HepG2 (cell line): ENCODE results near the gene TLL2.

ENCODE experiments used
- EZH2 ChIP-seq: conservative IDR thresholded peaks from 2 replicates; pipeline ENCODE4 v1.6.1; 2012; ENCODE audit warnings: mild to moderate bottlenecking, low read depth, low read length, moderate library complexity
- JUND ChIP-seq: sonication (generic); formaldehyde crosslinking; IDR thresholded peaks from 2 replicates; pipeline ENCODE4 v1.8.0; 2022; ENCODE audit warnings: mild to moderate bottlenecking, missing genetic modification reagents
- RAD21 ChIP-seq: fragments of 450-650 bp; formaldehyde crosslinking; IDR thresholded peaks from 2 replicates; pipeline ENCODE4 v1.5.0; 2020; ENCODE audit warnings: mild to moderate bottlenecking
- SAFB2 ChIP-seq: sonication (generic); formaldehyde crosslinking; IDR thresholded peaks from 2 replicates; pipeline ENCODE4 v1.5.1; 2020; ENCODE audit warnings: missing genetic modification reagents, low read depth, mild to moderate bottlenecking, borderline replicate concordance
- SP1 ChIP-seq, 2 experiments: fragments of 450-650 bp in 1 of 2; sonication (generic) in 1 of 2; formaldehyde crosslinking in 1 of 2; IDR thresholded peaks; 2 replicates each; pipeline versions ENCODE4 v1.4.0 to v1.6.1; 2016 to 2020; ENCODE audit warnings: missing genetic modification reagents in 1 of 2
- ZKSCAN8 ChIP-seq: IDR thresholded peaks from 2 replicates; pipeline ENCODE4 v1.6.1; 2016; ENCODE audit warnings: borderline replicate concordance, missing genetic modification reagents, missing compliant biosample characterization
- ZNF274 ChIP-seq: sonication (generic); formaldehyde crosslinking; IDR thresholded peaks from 2 replicates; pipeline ENCODE4 v1.5.1; 2020; ENCODE audit warnings: mild to moderate bottlenecking, missing genetic modification reagents
- TF ChIP-seq, protein P1 (sequence below): sonication (generic); formaldehyde crosslinking; IDR thresholded peaks from 2 replicates; pipeline ENCODE4 v1.4.0; 2020; ENCODE audit warnings: mild to moderate bottlenecking, missing genetic modification reagents
- TF ChIP-seq, protein P2 (sequence below): sonication (generic); formaldehyde crosslinking; IDR thresholded peaks from 2 replicates; pipeline ENCODE4 v1.5.1; 2020; ENCODE audit warnings: missing genetic modification reagents, mild to moderate bottlenecking, borderline replicate concordance
- TF ChIP-seq, protein P3 (sequence below): sonication (generic); formaldehyde crosslinking; IDR thresholded peaks from 2 replicates; pipeline ENCODE4 v1.8.0; 2022; ENCODE audit warnings: missing genetic modification reagents, mild to moderate bottlenecking, borderline replicate concordance
- TF ChIP-seq, protein P4 (sequence below): sonication (generic); formaldehyde crosslinking; IDR thresholded peaks from 2 replicates; pipeline ENCODE4 v1.4.0; 2020; ENCODE audit warnings: missing genetic modification reagents
- TF ChIP-seq, protein P5 (sequence below): sonication (generic); formaldehyde crosslinking; IDR thresholded peaks from 2 replicates; pipeline ENCODE4 v1.4.0; 2020; ENCODE audit warnings: mild to moderate bottlenecking, missing genetic modification reagents
- TF ChIP-seq, protein P6 (sequence below): sonication (generic); formaldehyde crosslinking; IDR thresholded peaks from 2 replicates; pipeline ENCODE4 v1.4.0; 2020; ENCODE audit warnings: mild to moderate bottlenecking, missing genetic modification reagents, borderline replicate concordance

DNA sequence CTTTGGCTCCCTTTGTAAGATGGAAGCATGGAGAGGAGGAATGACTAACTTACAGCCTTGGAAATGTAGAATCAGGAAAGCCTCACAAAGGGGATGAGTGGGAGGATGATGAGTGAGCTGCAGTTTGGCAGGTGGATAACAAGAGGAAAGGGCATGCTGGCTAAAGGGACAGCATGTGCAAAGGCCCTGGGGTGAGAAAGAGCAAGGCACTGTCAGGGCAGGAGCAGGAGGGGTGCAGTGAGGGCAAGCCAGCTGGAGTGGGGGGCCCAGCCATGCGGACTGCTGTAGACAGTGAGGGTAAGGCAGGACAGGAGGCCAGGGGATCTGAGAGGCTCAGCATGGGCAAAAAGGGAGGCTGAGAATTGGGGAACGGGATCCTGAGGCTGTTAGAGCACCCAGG, 20.5 kb downstream of the TLL2 start:
- TF ChIP-seq, protein P1, sequence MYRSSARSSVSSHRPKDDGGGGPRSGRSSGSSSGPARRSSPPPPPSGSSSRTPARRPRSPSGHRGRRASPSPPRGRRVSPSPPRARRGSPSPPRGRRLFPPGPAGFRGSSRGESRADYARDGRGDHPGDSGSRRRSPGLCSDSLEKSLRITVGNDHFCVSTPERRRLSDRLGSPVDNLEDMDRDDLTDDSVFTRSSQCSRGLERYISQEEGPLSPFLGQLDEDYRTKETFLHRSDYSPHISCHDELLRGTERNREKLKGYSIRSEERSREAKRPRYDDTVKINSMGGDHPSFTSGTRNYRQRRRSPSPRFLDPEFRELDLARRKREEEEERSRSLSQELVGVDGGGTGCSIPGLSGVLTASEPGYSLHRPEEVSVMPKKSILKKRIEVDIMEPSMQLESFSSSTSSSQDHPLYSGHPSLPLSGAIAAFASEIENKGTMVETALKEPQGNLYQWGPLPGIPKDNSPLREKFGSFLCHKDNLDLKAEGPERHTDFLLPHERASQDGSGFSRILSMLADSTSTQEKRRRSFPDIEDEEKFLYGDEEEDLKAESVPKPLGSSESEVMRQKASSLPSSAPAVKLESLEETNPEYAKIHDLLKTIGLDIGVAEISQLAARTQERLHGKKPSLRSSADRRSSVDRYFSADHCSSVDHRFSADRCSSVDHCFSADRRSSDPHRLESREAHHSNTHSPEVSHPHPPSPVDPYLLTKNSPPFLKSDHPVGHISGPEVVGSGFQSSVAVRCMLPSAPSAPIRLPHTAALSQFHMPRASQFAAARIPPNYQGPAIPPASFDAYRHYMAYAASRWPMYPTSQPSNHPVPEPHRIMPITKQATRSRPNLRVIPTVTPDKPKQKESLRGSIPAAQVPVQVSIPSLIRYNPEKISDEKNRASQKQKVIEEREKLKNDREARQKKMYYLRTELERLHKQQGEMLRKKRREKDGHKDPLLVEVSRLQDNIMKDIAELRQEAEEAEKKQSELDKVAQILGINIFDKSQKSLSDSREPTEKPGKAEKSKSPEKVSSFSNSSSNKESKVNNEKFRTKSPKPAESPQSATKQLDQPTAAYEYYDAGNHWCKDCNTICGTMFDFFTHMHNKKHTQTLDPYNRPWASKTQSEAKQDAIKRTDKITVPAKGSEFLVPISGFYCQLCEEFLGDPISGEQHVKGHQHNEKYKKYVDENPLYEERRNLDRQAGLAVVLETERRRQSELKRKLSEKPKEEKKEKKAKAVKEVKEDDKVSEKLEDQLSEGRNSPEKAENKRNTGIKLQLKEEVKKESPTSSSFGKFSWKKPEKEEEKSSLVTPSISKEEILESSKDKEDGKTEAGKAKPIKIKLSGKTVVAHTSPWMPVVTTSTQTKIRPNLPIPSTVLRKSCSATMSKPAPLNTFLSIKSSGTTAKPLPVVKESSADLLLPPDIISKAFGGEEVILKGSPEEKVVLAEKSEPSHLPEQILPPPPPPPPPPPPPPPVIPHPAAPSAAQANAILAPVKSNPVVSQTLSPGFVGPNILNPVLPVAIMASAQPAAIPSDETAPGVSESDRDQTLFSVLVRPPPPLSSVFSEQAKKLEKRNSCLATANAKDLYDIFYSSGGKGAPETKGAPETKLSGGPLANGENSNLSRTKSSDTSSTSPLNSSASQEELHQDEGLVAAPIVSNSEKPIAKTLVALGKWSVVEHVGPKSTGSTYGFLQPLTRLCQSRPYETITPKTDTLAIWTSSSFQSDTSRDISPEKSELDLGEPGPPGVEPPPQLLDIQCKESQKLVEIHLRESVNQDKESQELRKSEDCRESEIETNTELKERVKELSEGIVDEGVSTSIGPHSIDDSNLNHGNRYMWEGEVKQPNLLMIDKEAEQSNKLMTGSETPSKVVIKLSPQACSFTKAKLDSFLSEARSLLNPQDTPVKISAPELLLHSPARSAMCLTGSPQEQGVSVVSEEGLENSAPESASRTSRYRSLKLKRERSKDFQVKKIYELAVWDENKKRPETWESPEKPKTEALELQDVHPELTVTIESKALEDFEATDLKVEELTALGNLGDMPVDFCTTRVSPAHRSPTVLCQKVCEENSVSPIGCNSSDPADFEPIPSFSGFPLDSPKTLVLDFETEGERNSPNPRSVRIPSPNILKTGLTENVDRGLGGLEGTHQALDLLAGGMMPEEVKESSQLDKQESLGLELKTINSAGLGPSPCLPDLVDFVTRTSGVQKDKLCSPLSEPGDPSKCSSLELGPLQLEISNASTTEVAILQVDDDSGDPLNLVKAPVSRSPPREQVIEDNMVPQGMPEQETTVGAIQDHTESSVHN (CRISPR knock-in tag): no peak
- no peak for TF ChIP-seq ZKSCAN8 (CRISPR knock-in tag)
- TF ChIP-seq, protein P2, sequence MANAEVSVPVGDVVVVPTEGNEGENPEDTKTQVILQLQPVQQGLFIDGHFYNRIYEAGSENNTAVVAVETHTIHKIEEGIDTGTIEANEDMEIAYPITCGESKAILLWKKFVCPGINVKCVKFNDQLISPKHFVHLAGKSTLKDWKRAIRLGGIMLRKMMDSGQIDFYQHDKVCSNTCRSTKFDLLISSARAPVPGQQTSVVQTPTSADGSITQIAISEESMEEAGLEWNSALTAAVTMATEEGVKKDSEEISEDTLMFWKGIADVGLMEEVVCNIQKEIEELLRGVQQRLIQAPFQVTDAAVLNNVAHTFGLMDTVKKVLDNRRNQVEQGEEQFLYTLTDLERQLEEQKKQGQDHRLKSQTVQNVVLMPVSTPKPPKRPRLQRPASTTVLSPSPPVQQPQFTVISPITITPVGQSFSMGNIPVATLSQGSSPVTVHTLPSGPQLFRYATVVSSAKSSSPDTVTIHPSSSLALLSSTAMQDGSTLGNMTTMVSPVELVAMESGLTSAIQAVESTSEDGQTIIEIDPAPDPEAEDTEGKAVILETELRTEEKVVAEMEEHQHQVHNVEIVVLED (CRISPR knock-in tag): no peak
- TF ChIP-seq, protein P3, sequence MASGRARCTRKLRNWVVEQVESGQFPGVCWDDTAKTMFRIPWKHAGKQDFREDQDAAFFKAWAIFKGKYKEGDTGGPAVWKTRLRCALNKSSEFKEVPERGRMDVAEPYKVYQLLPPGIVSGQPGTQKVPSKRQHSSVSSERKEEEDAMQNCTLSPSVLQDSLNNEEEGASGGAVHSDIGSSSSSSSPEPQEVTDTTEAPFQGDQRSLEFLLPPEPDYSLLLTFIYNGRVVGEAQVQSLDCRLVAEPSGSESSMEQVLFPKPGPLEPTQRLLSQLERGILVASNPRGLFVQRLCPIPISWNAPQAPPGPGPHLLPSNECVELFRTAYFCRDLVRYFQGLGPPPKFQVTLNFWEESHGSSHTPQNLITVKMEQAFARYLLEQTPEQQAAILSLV (CRISPR knock-in tag): no peak
- no peak for TF ChIP-seq SAFB2 (CRISPR knock-in tag)
- TF ChIP-seq, protein P4, sequence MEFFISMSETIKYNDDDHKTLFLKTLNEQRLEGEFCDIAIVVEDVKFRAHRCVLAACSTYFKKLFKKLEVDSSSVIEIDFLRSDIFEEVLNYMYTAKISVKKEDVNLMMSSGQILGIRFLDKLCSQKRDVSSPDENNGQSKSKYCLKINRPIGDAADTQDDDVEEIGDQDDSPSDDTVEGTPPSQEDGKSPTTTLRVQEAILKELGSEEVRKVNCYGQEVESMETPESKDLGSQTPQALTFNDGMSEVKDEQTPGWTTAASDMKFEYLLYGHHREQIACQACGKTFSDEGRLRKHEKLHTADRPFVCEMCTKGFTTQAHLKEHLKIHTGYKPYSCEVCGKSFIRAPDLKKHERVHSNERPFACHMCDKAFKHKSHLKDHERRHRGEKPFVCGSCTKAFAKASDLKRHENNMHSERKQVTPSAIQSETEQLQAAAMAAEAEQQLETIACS: no peak
- TF ChIP-seq SP1 (IDR thresholded peaks at IDR 0.05): no peak
- TF ChIP-seq SP1 (CRISPR knock-in tag; IDR thresholded peaks at IDR 0.05): no peak
- TF ChIP-seq, protein P5, sequence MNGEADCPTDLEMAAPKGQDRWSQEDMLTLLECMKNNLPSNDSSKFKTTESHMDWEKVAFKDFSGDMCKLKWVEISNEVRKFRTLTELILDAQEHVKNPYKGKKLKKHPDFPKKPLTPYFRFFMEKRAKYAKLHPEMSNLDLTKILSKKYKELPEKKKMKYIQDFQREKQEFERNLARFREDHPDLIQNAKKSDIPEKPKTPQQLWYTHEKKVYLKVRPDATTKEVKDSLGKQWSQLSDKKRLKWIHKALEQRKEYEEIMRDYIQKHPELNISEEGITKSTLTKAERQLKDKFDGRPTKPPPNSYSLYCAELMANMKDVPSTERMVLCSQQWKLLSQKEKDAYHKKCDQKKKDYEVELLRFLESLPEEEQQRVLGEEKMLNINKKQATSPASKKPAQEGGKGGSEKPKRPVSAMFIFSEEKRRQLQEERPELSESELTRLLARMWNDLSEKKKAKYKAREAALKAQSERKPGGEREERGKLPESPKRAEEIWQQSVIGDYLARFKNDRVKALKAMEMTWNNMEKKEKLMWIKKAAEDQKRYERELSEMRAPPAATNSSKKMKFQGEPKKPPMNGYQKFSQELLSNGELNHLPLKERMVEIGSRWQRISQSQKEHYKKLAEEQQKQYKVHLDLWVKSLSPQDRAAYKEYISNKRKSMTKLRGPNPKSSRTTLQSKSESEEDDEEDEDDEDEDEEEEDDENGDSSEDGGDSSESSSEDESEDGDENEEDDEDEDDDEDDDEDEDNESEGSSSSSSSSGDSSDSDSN (CRISPR knock-in tag): no peak
- TF ChIP-seq ZNF274: no peak
- TF ChIP-seq JUND (CRISPR knock-in tag): no peak
- TF ChIP-seq, protein P6, sequence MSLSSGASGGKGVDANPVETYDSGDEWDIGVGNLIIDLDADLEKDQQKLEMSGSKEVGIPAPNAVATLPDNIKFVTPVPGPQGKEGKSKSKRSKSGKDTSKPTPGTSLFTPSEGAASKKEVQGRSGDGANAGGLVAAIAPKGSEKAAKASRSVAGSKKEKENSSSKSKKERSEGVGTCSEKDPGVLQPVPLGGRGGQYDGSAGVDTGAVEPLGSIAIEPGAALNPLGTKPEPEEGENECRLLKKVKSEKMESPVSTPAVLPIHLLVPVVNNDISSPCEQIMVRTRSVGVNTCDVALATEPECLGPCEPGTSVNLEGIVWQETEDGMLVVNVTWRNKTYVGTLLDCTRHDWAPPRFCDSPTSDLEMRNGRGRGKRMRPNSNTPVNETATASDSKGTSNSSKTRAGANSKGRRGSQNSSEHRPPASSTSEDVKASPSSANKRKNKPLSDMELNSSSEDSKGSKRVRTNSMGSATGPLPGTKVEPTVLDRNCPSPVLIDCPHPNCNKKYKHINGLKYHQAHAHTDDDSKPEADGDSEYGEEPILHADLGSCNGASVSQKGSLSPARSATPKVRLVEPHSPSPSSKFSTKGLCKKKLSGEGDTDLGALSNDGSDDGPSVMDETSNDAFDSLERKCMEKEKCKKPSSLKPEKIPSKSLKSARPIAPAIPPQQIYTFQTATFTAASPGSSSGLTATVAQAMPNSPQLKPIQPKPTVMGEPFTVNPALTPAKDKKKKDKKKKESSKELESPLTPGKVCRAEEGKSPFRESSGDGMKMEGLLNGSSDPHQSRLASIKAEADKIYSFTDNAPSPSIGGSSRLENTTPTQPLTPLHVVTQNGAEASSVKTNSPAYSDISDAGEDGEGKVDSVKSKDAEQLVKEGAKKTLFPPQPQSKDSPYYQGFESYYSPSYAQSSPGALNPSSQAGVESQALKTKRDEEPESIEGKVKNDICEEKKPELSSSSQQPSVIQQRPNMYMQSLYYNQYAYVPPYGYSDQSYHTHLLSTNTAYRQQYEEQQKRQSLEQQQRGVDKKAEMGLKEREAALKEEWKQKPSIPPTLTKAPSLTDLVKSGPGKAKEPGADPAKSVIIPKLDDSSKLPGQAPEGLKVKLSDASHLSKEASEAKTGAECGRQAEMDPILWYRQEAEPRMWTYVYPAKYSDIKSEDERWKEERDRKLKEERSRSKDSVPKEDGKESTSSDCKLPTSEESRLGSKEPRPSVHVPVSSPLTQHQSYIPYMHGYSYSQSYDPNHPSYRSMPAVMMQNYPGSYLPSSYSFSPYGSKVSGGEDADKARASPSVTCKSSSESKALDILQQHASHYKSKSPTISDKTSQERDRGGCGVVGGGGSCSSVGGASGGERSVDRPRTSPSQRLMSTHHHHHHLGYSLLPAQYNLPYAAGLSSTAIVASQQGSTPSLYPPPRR (CRISPR knock-in tag): no peak
- no peak for TF ChIP-seq EZH2
- TF ChIP-seq RAD21 (CRISPR knock-in tag): no peak
